Breast epithelium (tissue), 3 donors: Measurements from ENCODE around the gene GSKIP.

ENCODE experiments used
- CTCF ChIP-seq, 3 donors: fragments of 450-650 bp; IDR thresholded peaks; one replicate each; pipeline ENCODE4 v1.5.1; 2016 to 2017; ENCODE audit warnings: antibody characterized with exemption in 3 of 3, mild to moderate bottlenecking in 3 of 3, moderate library complexity in 3 of 3
- POLR2A ChIP-seq: fragments of 450-650 bp; IDR thresholded peaks from one replicate; pipeline ENCODE4 v1.6.1; 2016; ENCODE audit warnings: antibody characterized with exemption, mild to moderate bottlenecking, moderate library complexity
- POLR2AphosphoS5 ChIP-seq, 3 donors: sonication (generic); formaldehyde crosslinking; IDR thresholded peaks; one replicate each; pipeline ENCODE4 v1.6.1; 2017; ENCODE audit warnings: antibody characterized with exemption in 3 of 3

GRCh38 chr14:96413526-96413925, 50.2 kb downstream of the GSKIP start:
- TF ChIP-seq POLR2A: no peak
- TF ChIP-seq CTCF (IDR thresholded peaks at IDR 0.05): no peak
- TF ChIP-seq POLR2AphosphoS5 (IDR thresholded peaks at IDR 0.05): no peak
